K562 (cell line): Measurements from ENCODE around the gene FGF21. TPM values are rescaled to one million over a fixed set of nuclear protein-coding genes. Genes with fewer than 3 reads are reported as not detected.

Source experiments
- ATAC-seq: fragments of 200-7000 bp; cut with Tn5 transposase; 3 replicates; pipeline ENCODE4 v1.9.1; 2020; ENCODE audit warnings: moderate library complexity
- BruUV-seq: library from RNA; stranded (reverse); fragments of 400-500 nt; replicated peaks from 2 replicates; lab custom pipeline; 2021; lab: Mats Ljungman, UMichigan
- CTCF ChIA-PET: fragments of 300-600 bp; formaldehyde crosslinking; extraction: SDS; loops from one replicate; lab custom pipeline; 2021; ENCODE audit warnings: low intra/inter-chr PET ratio; lab: Yijun Ruan, JAX
- POLR2A ChIA-PET: fragments of 300-600, 350-650 bp; sonication (Branson Sonifier 250); formaldehyde crosslinking; extraction: SDS; loops from one replicate; lab custom pipeline; 2021; ENCODE audit warnings: antibody characterized with exemption, inconsistent platforms; lab: Yijun Ruan, JAX
- DNase-seq, 4 experiments: peaks; one replicate each; pipeline versions ENCODE4 v3.0.0 to v3.0.0-alpha.2; 2011 to 2018; ENCODE audit warnings: low spot score in 3 of 4, mixed read lengths in 3 of 4; ENCODE audit errors: extremely low read depth in 1 of 4
- FAIRE-seq: peaks from 2 replicates; lab custom pipeline; 2011; peaks lifted over from hg19 to GRCh38; lab: Jason Lieb, UNC
- H2AFZ ChIP-seq: 2 replicates; pipeline ENCODE4 v1.6.0; 2011; ENCODE audit warnings: low read depth, low read length, control low read depth, inconsistent platforms
- H3K27ac ChIP-seq: fragments of 200-600 bp; 3 replicates; pipeline ENCODE4 v1.8.0; 2011; ENCODE audit warnings: low read depth, mild to moderate bottlenecking, control low read depth, inconsistent platforms, low read length, moderate library complexity, mixed read lengths; ENCODE audit errors: extremely low read depth
- H3K27me3 ChIP-seq, 2 experiments: fragments of 300-600 bp in 1 of 2; 2 replicates in 1 of 2; 3 replicates in 1 of 2; pipeline versions ENCODE4 v1.6.0 to v1.8.0; 2011; ENCODE audit warnings: inconsistent platforms in 2 of 2, low read length in 2 of 2, mild to moderate bottlenecking in 1 of 2, mixed read lengths in 1 of 2, moderate library complexity in 1 of 2; ENCODE audit not compliant: control insufficient read depth in 2 of 2, insufficient read depth in 2 of 2
- H3K36me3 ChIP-seq: fragments of 300-600 bp; 3 replicates; pipeline ENCODE4 v1.8.0; 2011; ENCODE audit warnings: mild to moderate bottlenecking, low read length, inconsistent platforms; ENCODE audit not compliant: control insufficient read depth, insufficient read depth
- H3K4me1 ChIP-seq, 2 experiments: fragments of 200-600 bp in 1 of 2; replicated peaks in 1 of 2; 2 replicates in 1 of 2; 3 replicates in 1 of 2; pipeline versions ENCODE4 v1.5.1 to v1.8.0; 2011; ENCODE audit warnings: inconsistent platforms in 2 of 2, low read length in 2 of 2, mild to moderate bottlenecking in 1 of 2, mixed read lengths in 1 of 2, moderate library complexity in 1 of 2; ENCODE audit not compliant: control insufficient read depth in 2 of 2, insufficient read depth in 2 of 2
- H3K4me2 ChIP-seq: 2 replicates; pipeline ENCODE4 v1.6.1; 2011; ENCODE audit warnings: low read length, control low read depth, inconsistent platforms, mixed read lengths; ENCODE audit not compliant: insufficient read depth
- H3K4me3 ChIP-seq: fragments of 200-600 bp; sonication (generic), shearing (Covaris generic); 2 replicates; pipeline ENCODE4 v1.5.1; 2016; ENCODE audit warnings: control low read depth, inconsistent platforms
- H3K79me2 ChIP-seq: fragments of 200-600 bp; 3 replicates; pipeline ENCODE4 v1.8.0; 2011; ENCODE audit warnings: low read length, inconsistent platforms; ENCODE audit not compliant: control insufficient read depth, insufficient read depth
- H3K9ac ChIP-seq, 2 experiments: 2 replicates each; pipeline versions ENCODE4 v1.6.0 to v1.6.1; 2011; ENCODE audit warnings: low read depth in 2 of 2, low read length in 2 of 2, control low read depth in 1 of 2, inconsistent platforms in 1 of 2, mild to moderate bottlenecking in 1 of 2, mixed read lengths in 1 of 2; ENCODE audit not compliant: insufficient read depth in 1 of 2
- H3K9me1 ChIP-seq: one replicate; pipeline ENCODE4 v1.6.0; 2011; ENCODE audit warnings: inconsistent platforms, mild to moderate bottlenecking, low read length, moderate library complexity; ENCODE audit not compliant: control insufficient read depth, insufficient read depth
- H3K9me3 ChIP-seq: replicated peaks from 2 replicates; pipeline ENCODE4 v1.5.1; 2011; ENCODE audit warnings: low read depth, low read length, inconsistent platforms; ENCODE audit not compliant: control insufficient read depth, insufficient read depth
- H4K20me1 ChIP-seq: replicated peaks from 2 replicates; pipeline ENCODE4 v1.6.1; 2011; ENCODE audit warnings: low read length, inconsistent platforms, mixed read lengths; ENCODE audit not compliant: control insufficient read depth, insufficient read depth
- COPS2 ChIP-seq: fragments of 450-650 bp; conservative IDR thresholded peaks from 2 replicates; pipeline ENCODE4 v1.6.1; 2016; ENCODE audit warnings: mild to moderate bottlenecking, moderate library complexity
- GMEB1 ChIP-seq: fragments of 250-450 bp; sonication (Bioruptor Pico); IDR thresholded peaks from 2 replicates; pipeline ENCODE4 v1.4.0; 2020; ENCODE audit warnings: mild to moderate bottlenecking
- NBN ChIP-seq: fragments of 450-650 bp; IDR thresholded peaks from 2 replicates; pipeline ENCODE4 v1.6.1; 2016; ENCODE audit warnings: low read depth, mild to moderate bottlenecking
- TCF3 ChIP-seq: sonication (generic); formaldehyde crosslinking; IDR thresholded peaks from 2 replicates; pipeline ENCODE4 v1.4.0; 2020; ENCODE audit warnings: mild to moderate bottlenecking, missing genetic modification reagents
- TSHZ1 ChIP-seq: fragments of 250-450 bp; sonication (Bioruptor Pico); IDR thresholded peaks from 2 replicates; pipeline ENCODE4 v1.4.0; 2020; ENCODE audit warnings: mild to moderate bottlenecking, moderate library complexity
- ZNF444 ChIP-seq: fragments of 250-450 bp; sonication (Bioruptor Pico); IDR thresholded peaks from 2 replicates; pipeline ENCODE4 v1.4.0; 2020; ENCODE audit warnings: mild to moderate bottlenecking, moderate library complexity
- WGBS: fragments of 100-300 bp; shearing (Covaris generic); methylation state at CpG from one replicate; pipeline ENCODE4 v1.1.6; 2016; ENCODE audit warnings: low coverage, mixed read lengths; ENCODE audit not compliant: insufficient coverage; ENCODE audit errors: missing lambda C conversion rate; 5-methylcytosine and 5-hydroxymethylcytosine counted together
- in situ Hi-C: fragments of 300-500 bp; cut with MboI; formaldehyde crosslinking; loops from 4 replicates; pipeline ENCODE4 v1.15.0; 2018; ENCODE audit warnings: inconsistent platforms, mixed read lengths
- intact Hi-C: fragments of 100-400 bp; cut with micrococcal nuclease; formaldehyde crosslinking; loops from 2 replicates; pipeline ENCODE4 v1.14.2; 2022
- polyA plus RNA-seq, 8 experiments: library from polyadenylated mRNA; depleted of rRNA in 4 of 8; stranded (reverse) in 5 of 8; unstranded in 3 of 8; fragments of >200 nt; fragmentation: Nextera tagmentation in 2 of 8; fragmentation: Illumina TruSeq in 1 of 8; extraction: Ambion mirVana in 2 of 8; extraction: Trizol in 1 of 8; gene quantifications; 2 replicates each; pipeline versions ENCODE4 v1.2.1 to v1.2.3, GENCODE V29; 2011 to 2014; ENCODE audit warnings: inconsistent platforms in 1 of 8, missing spikeins in 1 of 8
- total RNA-seq, 7 experiments: library from RNA; depleted of rRNA in 6 of 7; stranded (reverse); fragments of >200 nt in 6 of 7; fragmentation: Illumina TruSeq in 2 of 7; extraction: Trizol in 2 of 7; gene quantifications; 2 replicates each; pipeline versions ENCODE4 v1.2.1 to v1.2.3, GENCODE V29; 2011 to 2021; ENCODE audit warnings: low replicate concordance in 1 of 7

Gene FGF21
- total and polyA plus RNA-seq, 9 of the 15 experiments (the other 6 are each of a cell fraction or from before 2014, with no cell fraction given): 0.04 to 0.77 (median 0.09) TPM; not detected in 6

GRCh38 chr19:48770734-48771472, 15.6 kb downstream of the FGF21 start:
- TF ChIP-seq GMEB1 (CRISPR knock-in tag) (no peak), TCF3 (no peak), TSHZ1 (CRISPR knock-in tag) (no peak), COPS2 (no peak), ZNF444 (CRISPR knock-in tag) (no peak), NBN (no peak)
- ATAC-seq (no peak), DNase-seq (peak in 1 of 4 experiments; percentile 7), FAIRE-seq (no peak)
- H3K27ac ChIP-seq: no peak overlapping the region
- no peak overlapping the region for H3K4me3 ChIP-seq
- H2AFZ ChIP-seq: peak overlapping the region; percentile 33; the same call in 1 of the 2 replicates
- ChIA-PET CTCF (no interaction called here), POLR2A (interaction anchor here (1.0 to 1.8 kb wide), 4 partner anchors 9 to 104 kb away, joined by 3 to 6 read pairs (median 3); no protein-coding TSS in a partner anchor)
- in situ Hi-C loops: no loop called here
- H3K4me1 ChIP-seq: peaks cover 3 to 19% of the 10 kb centered on the region in 2 experiments; a peak in 4 of 5 replicates
- no peak overlapping the region for H3K4me2 ChIP-seq
- H4K20me1 ChIP-seq: no peaks in the 10 kb centered on the region
- no peaks in the 10 kb centered on the region for H3K9me1 ChIP-seq
- no peaks in the 10 kb centered on the region for H3K9me3 ChIP-seq
- intact Hi-C loops: no loop called here
- BruUV-seq: no TSS peak
- 70% methylated on average over 20 of the region's 20 CpGs for WGBS
- no peaks in the 10 kb centered on the region for H3K79me2 ChIP-seq
- peak overlapping the region in 1 of 2 experiments; percentile 53; a peak in 1 of 4 replicates for H3K9ac ChIP-seq
- no peaks in the 10 kb centered on the region for H3K27me3 ChIP-seq
- H3K36me3 ChIP-seq: no peaks in the 10 kb centered on the region
